Stimulated activated CD8-positive, alpha-beta memory T cell treated with anti-CD3 and anti-CD28 coated beads, Interleukin-15, amount 100 ng/mL, for 48 hours (primary cell): Measurements from ENCODE around the gene TPD52L1.

ENCODE experiments used
- DNase-seq, 2 donors: peaks; one replicate each; pipeline ENCODE4 v3.0.0-alpha.2; 2020; ENCODE audit warnings: low read depth in 2 of 2

TPD52L1 gene

DNA sequence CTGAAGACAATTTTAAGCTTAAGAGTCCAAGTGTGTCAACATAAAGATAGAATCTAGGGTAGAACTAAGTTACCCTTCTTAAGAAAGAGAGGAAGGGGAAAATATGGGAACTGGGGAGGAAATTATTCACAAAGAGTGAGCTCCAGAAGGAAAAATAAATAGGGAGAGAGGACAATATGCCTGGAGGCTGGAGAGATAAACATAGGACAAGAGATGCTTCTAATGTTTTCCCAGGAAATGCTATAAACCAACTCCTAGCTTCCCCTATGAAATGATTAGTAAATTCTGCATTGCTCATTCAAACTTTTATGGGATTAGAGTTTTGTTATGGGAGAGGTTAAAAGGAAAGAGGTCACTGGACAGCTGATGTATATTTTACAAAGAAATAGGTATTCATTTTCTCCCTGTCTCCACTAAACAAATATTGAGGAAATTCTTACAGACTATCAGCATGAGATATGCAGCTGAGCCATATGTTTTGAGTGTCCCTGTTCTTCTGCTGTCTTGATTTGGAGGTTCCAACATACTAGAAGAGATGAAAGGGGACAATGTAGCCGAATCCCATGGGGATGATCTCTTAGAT lies 22.0 kb downstream of the TPD52L1 start:
- no peak for DNase-seq

DNA sequence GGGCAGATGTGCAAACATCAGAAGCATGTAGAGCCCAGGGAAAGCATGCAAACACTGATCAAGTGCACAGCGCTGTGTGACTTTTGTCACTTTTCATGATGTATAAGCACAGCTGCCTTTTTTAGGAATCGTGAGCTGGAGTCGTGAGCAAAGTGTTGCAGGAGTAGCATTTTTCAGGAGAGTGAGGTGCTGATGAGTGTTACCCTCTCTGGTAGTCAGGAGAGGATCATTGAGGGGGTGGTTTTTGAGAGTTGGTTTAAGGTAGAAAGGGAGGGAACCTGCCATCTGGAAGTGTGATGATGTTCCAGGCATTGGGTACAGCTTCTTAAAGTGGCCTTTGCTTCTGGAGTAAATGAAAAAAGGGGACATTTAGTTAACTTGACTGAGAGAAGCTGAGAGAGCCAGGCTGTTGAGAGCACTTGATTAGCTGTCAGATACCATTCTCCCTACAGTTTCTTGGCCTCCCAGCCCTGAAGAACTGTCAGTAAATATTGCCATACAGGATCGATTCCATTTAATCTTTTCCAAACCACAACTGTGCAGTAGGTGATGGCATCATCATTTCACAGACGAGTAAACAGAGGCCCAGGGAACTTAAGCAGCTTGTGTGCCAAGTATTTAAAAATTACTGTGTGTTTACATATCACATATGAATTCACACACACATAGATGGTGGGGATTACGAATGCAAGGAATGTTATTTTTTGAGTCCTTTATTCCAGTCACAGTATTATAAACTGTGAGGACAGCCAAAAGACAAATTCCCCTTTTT lies 28.9 kb downstream of the TPD52L1 start:
- no peak for DNase-seq

DNA sequence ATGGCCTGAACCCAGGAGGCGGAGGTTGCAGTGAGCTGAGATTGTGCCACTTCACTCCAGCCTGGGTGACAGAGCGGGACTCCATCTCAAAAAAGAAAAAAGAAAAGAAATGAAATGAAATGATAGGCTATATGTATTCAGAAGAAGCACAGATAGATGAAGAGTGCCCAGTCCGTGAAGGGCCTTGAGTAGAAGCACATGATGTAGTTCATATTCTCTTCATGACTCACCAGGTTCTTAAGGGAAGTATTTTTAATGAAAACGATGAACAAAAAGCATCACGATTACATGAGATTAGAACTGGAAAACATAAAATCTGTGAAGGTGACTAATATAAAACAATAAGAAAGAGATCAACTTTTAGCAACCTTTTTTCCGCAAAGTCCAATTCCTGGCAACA lies 29.8 kb downstream of the TPD52L1 start:
- DNase-seq: no peak

DNA sequence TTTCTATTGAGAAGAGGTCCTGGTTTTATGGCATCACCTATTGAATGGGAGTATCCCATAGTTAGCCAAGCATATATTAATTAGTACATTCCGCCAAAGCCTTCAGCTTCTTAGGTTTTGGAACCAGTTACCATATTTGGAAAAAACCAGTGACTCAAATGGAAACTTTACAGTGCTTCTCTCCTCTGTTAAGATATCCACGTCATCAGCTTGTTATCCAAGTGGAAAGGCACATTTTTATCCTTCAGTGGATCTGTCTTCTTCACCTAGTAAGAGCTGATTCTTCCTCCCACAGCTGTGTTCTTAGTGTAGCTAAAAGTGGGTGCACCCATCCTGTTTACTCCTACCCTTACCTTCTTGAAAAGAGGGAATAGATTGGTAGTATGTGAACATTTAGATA lies 34.5 kb downstream of the TPD52L1 start:
- DNase-seq: no peak

DNA sequence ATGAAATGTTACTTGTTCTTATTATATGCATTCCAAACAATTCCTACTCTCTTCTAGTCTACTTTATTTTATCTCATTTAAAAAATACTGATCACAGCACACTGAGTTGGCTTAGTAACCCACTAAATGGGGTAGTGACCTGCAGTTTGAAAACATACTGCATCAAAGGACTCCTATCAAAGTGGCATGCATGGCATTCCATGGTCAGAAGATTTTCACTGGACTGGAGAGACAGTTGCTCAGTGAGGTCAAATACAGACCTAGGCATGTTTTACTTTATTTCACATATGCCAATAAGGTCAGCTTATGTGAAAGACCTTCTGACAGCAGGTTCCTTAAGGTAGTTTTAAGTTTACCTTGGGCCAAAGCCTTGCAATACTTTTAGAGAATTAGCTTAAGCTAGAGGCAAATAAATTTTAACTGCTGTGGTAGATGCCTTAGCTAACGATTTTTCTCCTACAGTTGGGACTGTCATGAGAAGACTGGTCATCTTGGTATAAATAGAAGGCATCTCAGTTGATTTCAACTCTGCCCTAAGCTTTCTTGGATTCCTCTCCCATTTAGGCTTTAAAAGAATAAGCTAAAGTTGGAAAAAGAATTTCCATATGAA lies 35.1 kb downstream of the TPD52L1 start:
- no peak for DNase-seq

DNA sequence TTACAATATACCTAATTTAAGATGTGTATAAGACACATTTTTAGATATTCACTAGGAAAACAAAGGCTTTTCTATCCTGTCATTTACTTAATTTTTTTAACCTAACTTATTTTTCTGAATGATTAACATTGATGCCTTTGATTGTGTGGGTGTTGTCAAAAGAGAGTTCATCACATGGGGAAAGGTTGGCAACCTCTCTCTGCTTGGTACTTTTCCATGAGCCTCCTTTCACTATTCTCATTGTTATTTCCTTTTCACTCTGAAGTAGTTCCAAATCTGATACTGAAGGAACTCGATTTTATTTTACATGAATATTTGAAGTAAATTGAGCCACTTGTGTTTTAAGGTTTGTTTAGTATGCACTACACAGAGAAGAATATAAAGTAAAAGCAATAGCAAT lies 35.9 kb downstream of the TPD52L1 start:
- no peak for DNase-seq

DNA sequence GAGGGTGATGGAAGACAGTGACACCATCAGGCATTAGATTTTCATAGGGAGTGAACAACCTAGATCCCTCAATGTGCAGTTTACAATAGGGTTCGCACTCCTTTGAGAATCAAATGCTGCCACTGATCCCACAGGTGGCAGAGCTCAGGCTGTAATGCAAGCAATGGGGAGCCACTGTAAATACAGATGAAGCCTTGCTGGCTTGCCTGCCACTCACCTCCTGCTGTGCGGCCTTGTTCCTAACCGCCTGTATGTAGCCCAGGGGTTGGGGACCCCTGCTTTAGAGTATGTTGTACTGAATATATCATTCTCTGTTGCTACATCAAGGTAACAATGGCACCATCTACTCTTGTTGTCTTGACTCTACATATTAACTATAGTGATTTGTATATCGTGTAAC lies 37.1 kb downstream of the TPD52L1 start:
- no peak for DNase-seq

DNA sequence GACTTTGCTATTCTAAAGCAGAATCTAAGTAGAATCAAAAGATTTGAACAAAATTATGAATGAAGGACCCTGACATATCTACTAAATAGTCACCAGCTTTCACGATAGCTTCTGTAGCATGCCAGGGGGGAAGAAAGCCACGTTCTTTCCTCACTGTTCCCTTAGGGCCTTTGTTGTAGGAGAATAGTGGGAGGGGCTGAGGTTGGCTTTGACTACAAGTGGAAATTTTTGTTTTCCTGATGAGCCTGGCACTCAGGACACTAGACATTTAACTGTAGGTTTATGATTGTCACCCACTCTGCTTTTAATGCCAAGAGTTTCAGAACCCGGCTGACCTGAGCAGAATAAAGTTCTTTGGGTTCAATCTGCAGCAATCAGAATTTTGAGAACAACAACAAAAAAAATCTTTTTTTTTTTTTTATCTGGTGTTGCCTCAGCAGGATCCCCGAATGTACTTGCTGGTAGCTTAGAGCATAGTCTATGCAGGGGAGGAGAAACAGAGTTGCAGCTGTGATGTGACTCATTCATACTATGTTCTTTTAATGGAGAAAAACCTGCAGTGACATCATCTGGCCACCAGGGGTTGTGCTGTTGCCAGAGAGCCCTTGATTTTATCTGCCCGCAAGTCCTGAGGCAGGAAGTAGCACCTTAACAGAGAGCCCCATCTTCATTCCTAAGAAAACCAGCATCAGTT lies 38.5 kb downstream of the TPD52L1 start:
- peak; percentile 8 to 19 for DNase-seq

DNA sequence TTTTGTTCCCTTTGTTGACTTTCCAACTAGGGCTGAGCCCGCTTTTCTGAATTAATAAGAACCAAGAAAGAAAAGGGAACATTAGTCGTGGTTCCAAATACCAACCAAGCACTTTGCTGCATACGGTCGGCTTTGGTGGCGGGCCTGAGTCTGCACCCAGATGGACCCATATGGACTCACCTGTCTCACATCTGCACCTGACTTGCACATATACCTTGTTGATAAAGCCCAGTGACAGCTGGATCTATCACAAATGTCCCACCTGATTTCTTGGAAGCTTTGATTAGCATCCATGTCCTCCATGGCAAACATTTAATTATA lies 39.0 kb downstream of the TPD52L1 start:
- DNase-seq: no peak

DNA sequence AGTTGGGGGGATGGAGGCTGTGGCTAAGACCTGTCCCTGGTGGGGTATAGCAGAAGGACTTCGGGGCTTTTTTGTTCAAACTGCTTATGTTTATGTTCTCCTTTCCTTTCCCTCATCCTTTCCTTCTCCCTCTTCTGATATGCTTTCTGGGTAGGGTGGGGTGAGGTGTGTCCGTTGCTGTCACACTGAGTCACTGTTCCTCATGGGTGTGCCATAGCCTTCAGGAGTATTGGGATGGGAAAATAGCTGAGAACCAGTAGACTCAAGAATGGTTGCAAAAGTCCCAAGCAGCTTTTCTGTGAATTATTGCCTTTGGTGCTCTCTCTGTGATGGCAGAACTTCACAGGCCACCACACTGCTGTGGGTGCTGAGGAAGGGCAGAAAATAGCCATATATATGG lies 39.6 kb downstream of the TPD52L1 start:
- no peak for DNase-seq

DNA sequence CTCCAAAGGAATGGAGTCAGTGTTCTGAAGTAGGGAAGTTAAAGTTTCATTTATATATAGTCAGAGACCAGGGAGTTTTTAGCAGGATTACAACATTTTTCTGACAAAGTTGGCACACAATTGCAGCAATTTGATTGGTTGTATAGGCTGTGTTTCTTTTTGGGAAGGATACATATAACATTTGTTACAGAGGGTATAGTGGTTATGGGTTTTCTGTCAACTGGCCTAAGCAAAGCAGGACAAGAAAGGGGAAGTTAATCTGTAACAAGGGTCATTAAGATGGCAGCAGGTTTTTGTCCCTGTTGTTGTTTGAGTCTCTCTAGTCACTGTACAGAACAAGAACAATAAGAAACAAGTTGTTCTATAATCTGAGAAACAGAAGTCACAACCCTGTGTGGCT lies 41.4 kb downstream of the TPD52L1 start:
- no peak for DNase-seq

DNA sequence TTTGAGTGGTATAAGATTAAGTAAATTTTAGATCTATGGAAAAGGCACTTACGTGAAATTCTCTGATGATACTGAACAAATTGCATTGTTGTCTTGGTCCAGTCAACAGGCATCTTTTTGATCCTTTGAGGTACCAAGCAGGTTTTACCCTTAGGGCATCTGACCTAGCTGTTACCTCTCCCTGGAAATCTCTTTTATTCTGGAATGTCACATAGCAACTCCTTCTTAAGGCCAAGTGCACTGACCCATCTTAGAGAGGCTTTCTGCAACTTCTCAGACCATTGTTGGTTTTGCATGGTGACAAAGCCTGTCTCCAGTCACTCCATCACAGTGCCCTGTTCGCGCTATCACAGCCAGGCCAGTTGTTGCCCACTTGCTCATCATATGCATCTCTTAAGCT lies 42.0 kb downstream of the TPD52L1 start:
- DNase-seq: no peak

DNA sequence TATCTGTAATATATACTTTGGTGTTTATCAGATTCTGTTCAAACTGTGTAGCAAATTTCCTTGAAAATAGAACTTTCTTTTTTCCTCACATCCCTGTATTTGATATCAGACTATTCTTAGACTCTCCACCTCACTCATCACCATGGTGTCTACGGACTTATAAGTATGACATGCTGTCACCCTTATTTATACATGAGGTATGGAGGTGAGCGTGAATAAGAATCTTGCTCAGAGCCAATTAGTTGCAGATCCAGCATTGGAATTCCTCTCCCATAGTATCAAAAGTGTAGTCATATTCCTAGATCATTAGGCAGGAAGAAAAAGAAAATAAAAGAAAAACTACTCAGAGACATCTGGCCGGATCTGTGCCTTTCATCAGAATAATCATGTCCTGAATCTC lies 43.0 kb downstream of the TPD52L1 start:
- no peak for DNase-seq

DNA sequence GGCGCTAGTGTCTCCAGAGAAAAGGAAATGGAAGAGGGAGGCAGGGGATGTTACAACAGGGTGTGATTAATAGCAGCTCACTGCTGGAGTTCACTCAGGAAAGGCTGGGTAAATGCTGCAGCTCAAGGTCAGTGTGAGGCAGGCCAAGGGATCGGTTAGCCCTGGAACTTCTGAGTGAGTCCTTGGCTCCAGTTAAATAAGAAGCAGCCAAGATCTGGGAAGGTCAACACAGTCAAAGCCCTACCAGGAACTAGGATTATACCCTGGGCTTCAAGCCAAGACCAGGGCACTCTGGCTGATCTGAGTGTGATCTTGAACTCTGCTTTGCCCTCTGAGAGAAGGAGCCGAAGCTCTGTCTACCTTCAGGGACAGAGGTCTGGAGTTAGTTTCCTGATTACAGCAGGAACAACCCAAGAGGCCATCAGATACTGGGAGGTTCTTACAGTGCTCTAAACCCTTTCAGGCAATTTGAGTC lies 44.3 kb downstream of the TPD52L1 start:
- no peak for DNase-seq

DNA sequence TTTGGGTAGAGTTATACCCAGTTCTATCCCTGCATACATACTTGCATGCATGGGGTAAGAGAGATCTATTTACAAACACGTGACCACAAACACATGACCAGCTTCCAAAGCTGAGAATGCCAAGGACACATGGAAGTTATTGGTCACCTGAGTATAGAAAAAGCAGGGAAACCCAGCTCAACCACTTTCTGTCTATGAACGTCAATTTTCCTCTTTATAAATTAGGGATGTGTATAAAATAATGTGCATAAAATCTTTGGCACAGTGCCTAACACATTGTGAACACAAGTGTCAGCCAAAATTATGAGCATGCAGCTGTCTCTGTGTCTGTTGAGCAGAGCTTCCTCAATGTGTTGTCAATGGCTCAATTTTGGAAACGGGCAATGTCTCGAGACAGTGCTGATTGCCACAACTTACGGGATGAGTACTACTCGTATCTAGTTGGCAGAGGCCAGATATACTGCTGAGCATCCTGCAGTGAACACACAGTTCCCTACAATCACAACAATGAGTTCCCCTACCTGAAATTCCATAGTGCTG lies 44.9 kb downstream of the TPD52L1 start:
- no peak for DNase-seq

DNA sequence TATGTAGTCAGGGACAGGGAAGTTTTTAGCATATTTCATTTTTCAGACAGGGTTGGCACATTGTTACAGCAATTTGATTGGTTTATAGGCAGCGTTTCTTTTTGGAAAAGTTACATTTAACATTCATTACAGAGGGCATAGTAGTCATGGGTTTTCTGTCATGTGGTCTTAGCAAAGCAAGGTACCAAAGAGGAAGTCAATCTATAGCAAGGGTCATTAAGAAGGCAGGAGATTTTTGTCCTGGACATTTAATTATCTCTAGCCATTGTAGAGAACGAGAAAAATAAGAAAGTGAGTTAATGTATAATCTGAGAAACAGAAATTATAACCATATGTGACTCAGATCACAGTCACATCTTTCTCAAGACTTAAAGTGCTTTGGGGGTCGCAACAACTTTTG lies 47.4 kb downstream of the TPD52L1 start:
- no peak for DNase-seq

DNA sequence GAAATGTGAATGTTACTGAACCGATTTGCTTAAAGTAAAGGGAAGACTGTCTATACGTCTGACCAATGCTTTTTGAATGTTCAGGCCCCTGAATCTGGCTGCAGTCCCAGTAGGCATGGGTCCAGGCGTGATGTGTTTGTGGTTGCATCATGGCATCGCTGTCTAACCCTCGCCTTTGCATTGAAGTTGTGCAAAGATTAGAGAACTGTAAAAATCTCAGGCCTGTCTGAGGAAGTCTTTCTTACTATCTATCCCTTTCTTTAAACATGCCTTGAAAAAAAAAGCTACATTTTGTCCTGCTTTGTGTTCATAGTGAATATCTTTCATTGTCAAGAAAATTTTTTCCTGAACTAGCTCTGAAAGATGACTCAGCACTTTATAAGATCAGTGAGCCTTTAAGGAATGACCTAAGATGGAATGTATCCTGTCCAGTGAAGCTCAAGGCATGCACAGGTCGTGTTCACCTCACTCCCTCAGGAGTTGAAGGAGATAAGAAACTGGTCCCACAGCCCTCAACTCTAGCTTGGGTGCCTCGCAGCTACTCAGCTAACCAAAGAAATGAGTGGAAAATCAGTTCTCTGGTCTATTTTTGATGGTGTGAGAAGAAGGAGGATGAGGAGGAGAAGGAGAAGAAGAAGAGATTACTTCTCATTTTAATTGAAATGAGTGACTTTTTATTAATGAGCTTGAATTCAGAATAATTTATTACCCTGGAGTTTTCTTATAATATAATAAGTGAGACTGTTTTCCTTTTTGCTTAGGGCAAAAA lies 48.6 kb downstream of the TPD52L1 start:
- DNase-seq: no peak

DNA sequence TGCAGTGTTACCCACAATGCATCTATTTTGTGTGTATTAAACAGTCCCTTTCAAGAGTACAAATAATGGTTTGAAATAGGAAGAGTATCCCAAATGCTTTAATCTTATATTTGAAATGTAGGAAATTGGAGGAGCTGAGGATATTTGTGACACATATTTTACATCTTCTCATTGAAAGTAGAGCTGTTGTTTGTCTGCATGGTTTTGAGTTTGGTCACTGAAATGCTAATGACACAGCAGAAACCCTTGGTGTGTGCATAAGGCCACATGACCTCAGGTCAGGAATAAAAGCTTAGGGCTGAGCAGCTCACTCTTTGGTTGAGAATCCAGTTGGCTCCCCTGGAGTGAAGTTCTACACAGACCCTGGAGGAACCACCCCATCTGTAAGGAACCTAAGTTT lies 49.8 kb downstream of the TPD52L1 start:
- no peak for DNase-seq

DNA sequence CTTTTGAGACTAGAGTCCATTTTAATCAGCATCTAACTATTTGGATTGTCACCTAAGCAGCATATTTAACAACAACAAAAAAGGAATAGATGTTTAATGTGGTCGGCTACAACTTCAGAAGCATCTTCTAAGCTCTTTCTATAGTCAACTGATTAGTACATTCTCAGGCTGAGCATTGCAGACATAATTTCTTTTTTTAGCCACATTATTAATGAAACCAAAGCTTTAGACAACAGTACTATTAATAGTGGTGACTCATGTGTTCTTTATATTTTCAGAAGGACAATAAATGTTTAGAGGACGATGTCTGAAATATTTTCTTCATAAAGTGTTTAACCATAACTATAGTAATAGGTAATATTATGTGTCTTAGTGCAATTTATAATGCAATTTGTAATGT lies 52.4 kb downstream of the TPD52L1 start:
- no peak for DNase-seq

DNA sequence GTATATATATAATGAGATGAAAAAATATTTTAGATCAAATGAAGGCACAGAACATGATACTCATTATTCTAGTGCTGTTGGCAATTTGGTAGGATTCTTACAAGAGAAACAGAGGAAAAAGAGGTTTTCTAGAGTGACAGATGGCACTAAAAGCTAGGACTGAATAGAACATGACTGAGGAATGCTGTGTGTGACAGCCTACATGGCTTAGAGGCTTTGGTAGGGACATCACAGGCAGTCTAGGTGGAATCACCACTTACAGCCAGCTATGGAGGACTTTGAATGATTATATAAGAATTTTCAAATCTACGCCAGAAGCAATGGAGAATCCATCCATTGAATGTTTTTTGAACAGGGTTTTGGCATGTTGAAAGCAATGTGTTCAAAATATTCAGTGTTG lies 52.8 kb downstream of the TPD52L1 start:
- DNase-seq: no peak

DNA sequence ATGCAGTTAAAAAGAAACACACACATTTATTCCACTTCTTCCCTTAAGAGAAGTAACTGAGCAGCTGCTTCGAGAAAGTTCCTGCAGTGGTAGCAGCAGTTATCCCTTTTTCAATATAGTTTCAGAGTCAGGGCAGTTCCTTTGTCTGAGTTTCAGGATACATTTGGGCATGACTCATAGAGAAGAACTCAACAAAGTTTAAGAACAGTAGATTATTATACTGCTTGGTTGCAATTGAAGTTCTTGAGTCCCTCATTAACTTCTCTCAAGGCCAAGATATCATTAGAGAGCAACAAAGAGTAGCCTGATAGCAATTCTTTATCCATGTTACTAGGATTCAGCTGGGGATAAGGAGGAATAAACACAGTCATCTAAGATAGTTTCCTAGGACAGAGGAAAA lies 54.4 kb downstream of the TPD52L1 start:
- DNase-seq: no peak
